ENCODE results near the gene SERP1.

Gene SERP1

GRCh38 chr3:150523538-150523937 lies 22.8 kb downstream of the SERP1 start:
- TF ChIP-seq CTCF (conservative IDR thresholded peaks at IDR 0.05; ENCODE audit: low read depth, low read length) = no peak
- no peak for DNase-seq (ENCODE audit: low read depth)
- no peak overlapping the region for H3K4me3 ChIP-seq (ENCODE audit: low read length)

GRCh38 chr3:150521463-150521862 lies 24.8 kb downstream of the SERP1 start:
- no peak for TF ChIP-seq CTCF (conservative IDR thresholded peaks at IDR 0.05; ENCODE audit: low read depth, low read length)
- DNase-seq (ENCODE audit: low read depth) = no peak

GRCh38 chr3:150520408-150520807 lies 25.9 kb downstream of the SERP1 start:
- no peak for DNase-seq (ENCODE audit: low read depth)
- no peak for TF ChIP-seq CTCF (conservative IDR thresholded peaks at IDR 0.05; ENCODE audit: low read depth, low read length)
- no peak overlapping the region for H3K4me3 ChIP-seq (ENCODE audit: low read length)

More at GRCh38 chr3:150521463-150521862, 24.8 kb downstream of the SERP1 start:
- no peak overlapping the region for H3K4me3 ChIP-seq (ENCODE audit: low read length)

GRCh38 chr3:150519026-150519425 lies 27.3 kb downstream of the SERP1 start:
- no peak overlapping the region for H3K4me3 ChIP-seq (ENCODE audit: low read length)
- DNase-seq (ENCODE audit: low read depth) = no peak
- no peak for TF ChIP-seq CTCF (conservative IDR thresholded peaks at IDR 0.05; ENCODE audit: low read depth, low read length)

- DNase-seq (ENCODE audit: low read depth) = no peak
- TF ChIP-seq CTCF (conservative IDR thresholded peaks at IDR 0.05; ENCODE audit: low read depth, low read length) = no peak
- no peak overlapping the region for H3K4me3 ChIP-seq (ENCODE audit: low read length)
Observed at GRCh38 chr3:150515210-150515609, 31.1 kb downstream of the SERP1 start.

GRCh38 chr3:150511122-150511821 lies 35.0 kb downstream of the SERP1 start:
- H3K4me3 ChIP-seq (ENCODE audit: low read length) = no peak overlapping the region
- DNase-seq (ENCODE audit: low read depth) = no peak
- no peak for TF ChIP-seq CTCF (conservative IDR thresholded peaks at IDR 0.05; ENCODE audit: low read depth, low read length)

- TF ChIP-seq CTCF (conservative IDR thresholded peaks at IDR 0.05; ENCODE audit: low read depth, low read length) = no peak
- DNase-seq (ENCODE audit: low read depth) = no peak
- no peak overlapping the region for H3K4me3 ChIP-seq (ENCODE audit: low read length)
Observed at GRCh38 chr3:150509780-150510179, 36.5 kb downstream of the SERP1 start.

Data from retinal pigment epithelial cell (primary cell).